IMR-90 (cell line): Measurements from ENCODE around the gene YES1. TPM values are rescaled to one million over a fixed set of nuclear protein-coding genes. Genes with fewer than 3 reads are reported as not detected.

Source experiments
- ATAC-seq: fragments of 200-7000 bp; cut with Tn5 transposase; 2 replicates; pipeline ENCODE4 v1.9.1; 2020; ENCODE audit warnings: low read depth, mild to moderate bottlenecking, moderate library complexity
- BruUV-seq: library from RNA; stranded (reverse); fragments of 400-500 nt; replicated peaks from 2 replicates; lab custom pipeline; 2021; lab: Mats Ljungman, UMichigan
- CTCF ChIA-PET: fragments of 300-600 bp; formaldehyde crosslinking; extraction: SDS; loops from one replicate; lab custom pipeline; 2021; ENCODE audit warnings: antibody characterized with exemption; lab: Yijun Ruan, JAX
- POLR2A ChIA-PET: fragments of 300-600 bp; sonication (Branson Sonifier 250); formaldehyde crosslinking; loops from one replicate; lab custom pipeline; 2022; ENCODE audit warnings: antibody characterized with exemption; ENCODE audit not compliant: unreplicated experiment; lab: Charles Lee
- DNase-seq: peaks from one replicate; pipeline ENCODE4 v3.0.0; 2013
- H2AFZ ChIP-seq: replicated peaks from 2 replicates; pipeline ENCODE3; 2013; ENCODE audit warnings: low read length, mild to moderate bottlenecking; ENCODE audit not compliant: poor library complexity
- H2AK5ac ChIP-seq: 2 replicates; pipeline ENCODE4 v1.6.1; 2013; ENCODE audit warnings: low read depth, low read length, inconsistent platforms
- H2AK9ac ChIP-seq: replicated peaks from 2 replicates; pipeline ENCODE3; 2013; ENCODE audit warnings: mild to moderate bottlenecking, low read depth, low read length, moderate library complexity; ENCODE audit not compliant: poor library complexity
- H2BK120ac ChIP-seq: 2 replicates; pipeline ENCODE4 v1.6.1; 2013; ENCODE audit warnings: low read depth, low read length, inconsistent platforms
- H2BK15ac ChIP-seq: 3 replicates; pipeline ENCODE4 v1.6.1; 2013; ENCODE audit warnings: low read depth, low read length, inconsistent platforms
- H2BK20ac ChIP-seq: 2 replicates; pipeline ENCODE4 v1.6.1; 2013; ENCODE audit warnings: low read depth, mild to moderate bottlenecking, inconsistent platforms, low read length, moderate library complexity
- H2BK5ac ChIP-seq: 2 replicates; pipeline ENCODE4 v1.6.1; 2013; ENCODE audit warnings: mild to moderate bottlenecking, low read depth, low read length, inconsistent platforms; ENCODE audit not compliant: poor library complexity, severe bottlenecking
- H3K14ac ChIP-seq: replicated peaks from 2 replicates; pipeline ENCODE4 v1.6.1; 2013; ENCODE audit warnings: low read depth, low read length, inconsistent platforms
- H3K18ac ChIP-seq: 2 replicates; pipeline ENCODE4 v1.6.1; 2013; ENCODE audit warnings: low read depth, low read length, control low read depth
- H3K23ac ChIP-seq: 2 replicates; pipeline ENCODE4 v1.6.1; 2013; ENCODE audit warnings: low read depth, low read length, inconsistent platforms
- H3K27ac ChIP-seq: 2 replicates; pipeline ENCODE4 v1.5.1; 2013; ENCODE audit warnings: mild to moderate bottlenecking, control low read depth, low read length; ENCODE audit not compliant: insufficient read depth
- H3K27me3 ChIP-seq: 2 replicates; pipeline ENCODE4 v1.6.1; 2013; ENCODE audit warnings: low read length; ENCODE audit not compliant: control insufficient read depth, insufficient read depth
- H3K36me3 ChIP-seq: 2 replicates; pipeline ENCODE4 v1.6.1; 2013; ENCODE audit warnings: low read length, mixed read lengths; ENCODE audit not compliant: control insufficient read depth, insufficient read depth
- H3K4ac ChIP-seq: 2 replicates; pipeline ENCODE4 v1.6.1; 2013; ENCODE audit warnings: low read depth, low read length, inconsistent platforms
- H3K4me1 ChIP-seq: 2 replicates; pipeline ENCODE4 v1.6.1; 2013; ENCODE audit warnings: low read length, mixed read lengths; ENCODE audit not compliant: control insufficient read depth, insufficient read depth
- H3K4me2 ChIP-seq: 2 replicates; pipeline ENCODE4 v1.6.1; 2013; ENCODE audit warnings: low read depth, mild to moderate bottlenecking, control low read depth, low read length, moderate library complexity
- H3K4me3 ChIP-seq: 2 replicates; pipeline ENCODE4 v1.5.1; 2013; ENCODE audit warnings: low read depth, mild to moderate bottlenecking, control low read depth, low read length, moderate library complexity; ENCODE audit not compliant: insufficient read depth
- H3K56ac ChIP-seq: 2 replicates; pipeline ENCODE4 v1.6.1; 2013; ENCODE audit warnings: low read length, inconsistent platforms; ENCODE audit not compliant: insufficient read depth; ENCODE audit errors: extremely low read depth
- H3K79me1 ChIP-seq, 2 experiments: 2 replicates each; pipeline ENCODE4 v1.6.1; 2013; ENCODE audit warnings: low read length in 2 of 2, inconsistent platforms in 1 of 2, low read depth in 1 of 2
- H3K9ac ChIP-seq: 2 replicates; pipeline ENCODE4 v1.6.1; 2013; ENCODE audit warnings: low read depth, low read length, control low read depth
- H3K9me1 ChIP-seq: 2 replicates; pipeline ENCODE4 v1.6.1; 2013; ENCODE audit warnings: low read length, inconsistent platforms; ENCODE audit not compliant: insufficient read depth
- H3K9me3 ChIP-seq: 2 replicates; pipeline ENCODE4 v1.6.1; 2013; ENCODE audit warnings: low read length; ENCODE audit not compliant: control insufficient read depth, insufficient read depth
- H4K20me1 ChIP-seq: 2 replicates; pipeline ENCODE4 v1.6.1; 2013; ENCODE audit warnings: low read length, inconsistent platforms; ENCODE audit not compliant: insufficient read depth
- H4K5ac ChIP-seq: 2 replicates; pipeline ENCODE4 v1.6.1; 2013; ENCODE audit warnings: mild to moderate bottlenecking, low read depth, low read length, control low read depth
- H4K8ac ChIP-seq, 2 experiments: 2 replicates each; pipeline ENCODE4 v1.6.1; 2013; ENCODE audit warnings: low read depth in 2 of 2, low read length in 2 of 2, control low read depth in 1 of 2, inconsistent platforms in 1 of 2
- H4K91ac ChIP-seq: 2 replicates; pipeline ENCODE4 v1.6.1; 2013; ENCODE audit warnings: low read depth, low read length, inconsistent platforms; ENCODE audit not compliant: insufficient read depth
- CEBPB ChIP-seq: IDR thresholded peaks from 2 replicates; pipeline ENCODE4 v1.6.1; 2012; ENCODE audit warnings: low read depth, low read length, improper control_type of control experiment
- CHD1 ChIP-seq: IDR thresholded peaks from 2 replicates; pipeline ENCODE4 v1.6.1; 2012; ENCODE audit warnings: low read depth, low read length, improper control_type of control experiment
- MXI1 ChIP-seq: IDR thresholded peaks from 2 replicates; pipeline ENCODE4 v1.6.1; 2012; ENCODE audit warnings: low read depth, mild to moderate bottlenecking, low read length, moderate library complexity, borderline replicate concordance
- RAD21 ChIP-seq: IDR thresholded peaks from 2 replicates; pipeline ENCODE4 v1.6.1; 2012; ENCODE audit warnings: low read length, improper control_type of control experiment
- WGBS, 2 experiments: methylation state at CpG; one replicate each; pipeline versions ENCODE4 v1.1.5 to v1.1.7; 2013; ENCODE audit warnings: missing lambda C conversion rate in 2 of 2; ENCODE audit not compliant: insufficient read length in 1 of 2; ENCODE audit errors: extremely low coverage in 2 of 2; 5-methylcytosine and 5-hydroxymethylcytosine counted together
- dilution Hi-C: fragments of 300-500 bp; cut with HindIII; formaldehyde crosslinking; loops from one replicate; pipeline ENCODE4 v1.14.3; 2018; ENCODE audit warnings: low sequenced_read_pairs; ENCODE audit not compliant: unreplicated experiment
- in situ Hi-C: fragments of 300-500 bp; cut with MboI; formaldehyde crosslinking; loops from 3 replicates; pipeline ENCODE4 v1.14.3; 2019; ENCODE audit warnings: low sequenced_read_pairs, inconsistent platforms, mixed read lengths
- intact Hi-C: fragments of 100-400 bp; cut with micrococcal nuclease; formaldehyde crosslinking; loops from 2 replicates; pipeline ENCODE4 v1.10.0; 2022
- polyA plus RNA-seq, 3 experiments: library from polyadenylated mRNA; depleted of rRNA; stranded (reverse); fragments of >200 nt; gene quantifications; 2 replicates each; pipeline ENCODE4 v1.2.3, GENCODE V29; 2012; ENCODE audit warnings: low replicate concordance in 1 of 3
- total RNA-seq: library from RNA; depleted of rRNA; stranded (reverse); fragments of >200 nt; gene quantifications from 2 replicates; pipeline ENCODE4 v1.2.3, GENCODE V29; 2012

The YES1 gene
- total and polyA plus RNA-seq, 2 of the 4 experiments (the other 2 are of a cell fraction) = 16.7 to 62.0 TPM

GRCh38 chr18:813172-814071 lies 1.4 kb upstream of the YES1 start:
- no TSS peak for BruUV-seq
- Histone ChIP-seq H2BK120ac (peak overlapping the region; percentile 82), H3K27ac (peak overlapping the region; percentile 75), H3K4ac (peak overlapping the region; percentile 85), H3K27me3 (no peaks in the 10 kb centered on the region), H3K18ac (peak overlapping the region; percentile 22; the same call in 1 of the 2 replicates), H3K79me1 (peaks cover 3 to 9% of the 10 kb centered on the region in 2 experiments; a peak in 3 of 4 replicates), H2AK9ac (peak overlapping the region; percentile 88), H2BK5ac (peak overlapping the region; percentile 71), H3K4me3 (peak overlapping the region; percentile 80), H3K4me1 (peaks cover 1% of the 10 kb centered on the region; the same call in 1 of the 2 replicates), H2BK20ac (no peak overlapping the region), H3K56ac (no peak overlapping the region), H3K36me3 (no peaks in the 10 kb centered on the region), H3K4me2 (peak overlapping the region; percentile 79), H2BK15ac (peak overlapping the region; percentile 3; the same call in 2 of the 3 replicates), H4K5ac (peak overlapping the region; percentile 40), H3K9ac (0 out of 2 replicates have a peak overlapping the region, but pooled peaks have one; percentile 75), H4K91ac (peak overlapping the region; percentile 82), H3K14ac (peak overlapping the region; percentile 47), H3K23ac (peak overlapping the region; percentile 58), H2AK5ac (no peak overlapping the region), H4K20me1 (peaks cover 3% of the 10 kb centered on the region; the same call in 1 of the 2 replicates), H4K8ac (peak overlapping the region; percentile 11 to 89; a peak in 3 of 4 replicates), H3K9me1 (no peaks in the 10 kb centered on the region), H2AFZ (peak overlapping the region; percentile 98), H3K9me3 (no peaks in the 10 kb centered on the region)
- ATAC-seq (no peak), DNase-seq (no peak)
- POLR2A ChIA-PET = no interaction called here
- intact Hi-C loops = no loop called here
- dilution Hi-C loops = no loop called here
- WGBS, 2 experiments = no CpG with 5 or more reads among the region's 18 CpGs
- TF ChIP-seq CEBPB (no peak), MXI1 (no peak), RAD21 (no peak), CHD1 (no peak)
- in situ Hi-C loops = no loop called here
- CTCF ChIA-PET = interaction anchor here (0.9 to 1.1 kb wide), 2 partner anchors 17 kb away, joined by 5 to 6 read pairs; no protein-coding TSS in a partner anchor
